Peyer's patch (tissue), 4 donors: Measurements from ENCODE around the gene NDUFS6. TPM values are rescaled to one million over a fixed set of nuclear protein-coding genes. Genes with fewer than 3 reads are reported as not detected.

Source experiments
- DNase-seq, 3 donors: peaks; one replicate each; pipeline ENCODE4 v3.0.0-alpha.2; 2017 to 2019
- H3K27ac ChIP-seq, 4 donors: fragments of 200-600 bp; sonication (generic); one replicate each; pipeline ENCODE4 v1.5.1; 2016 to 2019
- H3K27me3 ChIP-seq, 2 donors: fragments of 200-600 bp; sonication (generic); one replicate each; pipeline ENCODE4 v1.5.1; 2019
- H3K36me3 ChIP-seq, 3 donors: fragments of 200-600 bp; sonication (generic); one replicate each; pipeline ENCODE4 v1.5.1; 2016 to 2019
- H3K4me1 ChIP-seq, 4 donors: fragments of 200-600 bp; sonication (generic); one replicate each; pipeline ENCODE4 v1.5.1; 2016 to 2019
- H3K4me3 ChIP-seq, 4 donors: fragments of 200-600 bp; sonication (generic); 1 replicate in 3 of 4; 2 replicates in 1 of 4; pipeline ENCODE4 v1.5.1; 2016 to 2019; ENCODE audit warnings: mild to moderate bottlenecking in 1 of 4
- H3K9me3 ChIP-seq, 4 donors: fragments of 200-600 bp; sonication (generic); one replicate each; pipeline ENCODE4 v1.5.1; 2016 to 2019; ENCODE audit warnings: mild to moderate bottlenecking in 1 of 4
- CTCF ChIP-seq, 6 experiments: fragments of 450-650 bp in 4 of 6; fragments of 200-600 bp in 2 of 6; sonication (generic) in 1 of 6; IDR thresholded peaks; one replicate each; pipeline ENCODE4 v1.5.1; 2017 to 2019; ENCODE audit warnings: antibody characterized with exemption in 6 of 6, mild to moderate bottlenecking in 3 of 6, moderate library complexity in 1 of 6
- POLR2A ChIP-seq, 2 donors: fragments of 450-650 bp; IDR thresholded peaks; one replicate each; pipeline ENCODE4 v1.5.1; 2017; ENCODE audit warnings: antibody characterized with exemption in 2 of 2, mild to moderate bottlenecking in 2 of 2, moderate library complexity in 2 of 2
- total RNA-seq, 4 donors: library from RNA; depleted of rRNA; stranded (reverse); fragments of >200 nt; gene quantifications; one replicate each; pipeline ENCODE4 v1.1.0, GENCODE V29; 2016

The NDUFS6 gene
- 10 to 100 TPM; 27.4 to 86.5 (median 47.6) TPM for total RNA-seq

GRCh38 chr5:1801222-1801966, at the start of gene NDUFS6:
Gene NDUFS6 (plus strand): TSS chr5:1801407. CDS start chr5:1801418, 11 bp downstream.
- Histone ChIP-seq H3K4me3 (peak within 1 kb of the TSS; percentile 82 to 94 (median 87)), H3K27ac (peak within 1 kb of the TSS; percentile 77 to 89 (median 86)), H3K9me3 (no peaks in the 10 kb centered on the region), H3K36me3 (peaks cover 0 to 57% (median 0%) of the 10 kb centered on the region in 3 donors), H3K27me3 (no peaks in the 10 kb centered on the region), H3K4me1 (peaks cover 0 to 24% (median 3%) of the 10 kb centered on the region in 4 donors)
- TF ChIP-seq CTCF (IDR thresholded peaks at IDR 0.05) (no peak), POLR2A (IDR thresholded peaks at IDR 0.05) (peak; percentile 64 to 66)
- DNase-seq, result peak; percentile 78 to 93 (median 90)

GRCh38 chr5:1751864-1752822, 49.1 kb upstream of the NDUFS6 start:
- DNase-seq, result peak in 1 of 3 donors; percentile 26

GRCh38 chr5:1752881-1753280, 48.3 kb upstream of the NDUFS6 start:
- DNase-seq, result peak in 1 of 3 donors; percentile 11
- Histone ChIP-seq H3K36me3 (no peaks in the 10 kb centered on the region), H3K4me3 (no peak overlapping the region), H3K27ac (no peak overlapping the region), H3K9me3 (no peaks in the 10 kb centered on the region), H3K4me1 (no peaks in the 10 kb centered on the region), H3K27me3 (no peaks in the 10 kb centered on the region)
- TF ChIP-seq CTCF (IDR thresholded peaks at IDR 0.05) (no peak), POLR2A (IDR thresholded peaks at IDR 0.05) (no peak)

More at GRCh38 chr5:1751864-1752822, 49.1 kb upstream of the NDUFS6 start:
- H3K27me3 ChIP-seq, result no peaks in the 10 kb centered on the region
- no peak overlapping the region for H3K4me3 ChIP-seq
- H3K36me3 ChIP-seq, result no peaks in the 10 kb centered on the region
- H3K9me3 ChIP-seq, result no peaks in the 10 kb centered on the region
- H3K4me1 ChIP-seq, result no peaks in the 10 kb centered on the region
- no peak for TF ChIP-seq CTCF (IDR thresholded peaks at IDR 0.05)
- TF ChIP-seq POLR2A (IDR thresholded peaks at IDR 0.05), result no peak
- H3K27ac ChIP-seq, result no peak overlapping the region

- TF ChIP-seq POLR2A (IDR thresholded peaks at IDR 0.05), result no peak
- no peak for TF ChIP-seq CTCF (IDR thresholded peaks at IDR 0.05)
These were observed 47.7 kb upstream of the NDUFS6 start for GRCh38 chr5:1753490-1753889.

GRCh38 chr5:1754531-1755220, 46.5 kb upstream of the NDUFS6 start:
- Histone ChIP-seq H3K4me3 (no peak overlapping the region), H3K9me3 (no peaks in the 10 kb centered on the region), H3K4me1 (no peaks in the 10 kb centered on the region), H3K36me3 (no peaks in the 10 kb centered on the region), H3K27me3 (no peaks in the 10 kb centered on the region), H3K27ac (no peak overlapping the region)
- no peak for TF ChIP-seq POLR2A (IDR thresholded peaks at IDR 0.05)
- peak in 2 of 3 donors; percentile 24 to 27 for DNase-seq

More at GRCh38 chr5:1753490-1753889, 47.7 kb upstream of the NDUFS6 start:
- Histone ChIP-seq H3K27ac (no peak overlapping the region), H3K4me1 (no peaks in the 10 kb centered on the region), H3K4me3 (no peak overlapping the region), H3K9me3 (no peaks in the 10 kb centered on the region), H3K27me3 (no peaks in the 10 kb centered on the region), H3K36me3 (no peaks in the 10 kb centered on the region)
- no peak for DNase-seq
